Prostate gland (tissue), 2 donors: ENCODE measurements around the gene ROBO2. TPM values are rescaled to one million over a fixed set of nuclear protein-coding genes. Genes with fewer than 3 reads are reported as not detected.

Source experiments
- DNase-seq: peaks from one replicate; pipeline ENCODE4 v3.0.0-alpha.2; 2019; ENCODE audit warnings: low spot score
- H3K27ac ChIP-seq, 2 donors: fragments of 200-600 bp; sonication (generic); 2 replicates each; pipeline ENCODE4 v1.5.1; 2017 to 2019
- H3K27me3 ChIP-seq: fragments of 200-600 bp; sonication (generic); replicated peaks from 2 replicates; pipeline ENCODE4 v1.5.1; 2019; ENCODE audit not compliant: insufficient read depth
- H3K36me3 ChIP-seq, 2 donors: fragments of 200-600 bp; sonication (generic); 1 replicate in 1 of 2; 2 replicates in 1 of 2; pipeline versions ENCODE4 v1.5.1 to v1.8.1; 2017 to 2019
- H3K4me1 ChIP-seq: fragments of 200-600 bp; sonication (generic); replicated peaks from 2 replicates; pipeline ENCODE4 v1.5.1; 2019
- H3K4me3 ChIP-seq, 2 donors: fragments of 200-600 bp; sonication (generic); 2 replicates each; pipeline ENCODE4 v1.5.1; 2017 to 2019
- H3K9me3 ChIP-seq: fragments of 200-600 bp; sonication (generic); 2 replicates; pipeline ENCODE4 v1.5.1; 2017
- POLR2A ChIP-seq: fragments of 450-650 bp; IDR thresholded peaks from one replicate; pipeline ENCODE4 v1.6.1; 2016; ENCODE audit warnings: antibody characterized with exemption, mild to moderate bottlenecking
- POLR2AphosphoS5 ChIP-seq: sonication (generic); formaldehyde crosslinking; IDR thresholded peaks from one replicate; pipeline ENCODE4 v1.6.1; 2017; ENCODE audit warnings: antibody characterized with exemption
- WGBS: methylation state at CpG from one replicate; pipeline ENCODE4 v1.1.5; 2018; 5-methylcytosine and 5-hydroxymethylcytosine counted together
- intact Hi-C: fragments of 100-400 bp; cut with DNase I; formaldehyde crosslinking; loops from one replicate; pipeline ENCODE4 v1.14.2; 2022
- total RNA-seq, 2 donors: library from RNA; depleted of rRNA; stranded (reverse); fragments of >200 nt; gene quantifications; one replicate each; pipeline ENCODE4 v1.1.0, GENCODE V29; 2016
- TF ChIP-seq, protein P1 (sequence below), 4 experiments: fragments of 200-600 bp in 2 of 4; fragments of 450-650 bp in 2 of 4; sonication (generic) in 2 of 4; IDR thresholded peaks; 1 replicate in 3 of 4; 2 replicates in 1 of 4; pipeline ENCODE4 v1.5.1; 2016 to 2019; ENCODE audit warnings: antibody characterized with exemption in 4 of 4, mild to moderate bottlenecking in 2 of 4, moderate library complexity in 2 of 4

ROBO2 gene
- total RNA-seq, 2 donors from 2014 or later: 3.6 to 18.2 TPM

- Histone ChIP-seq H3K27ac (no peak overlapping the region), H3K9me3 (no peaks in the 10 kb centered on the region), H3K4me1 (no peaks in the 10 kb centered on the region), H3K36me3 (no peaks in the 10 kb centered on the region), H3K4me3 (no peak overlapping the region), H3K27me3 (no peaks in the 10 kb centered on the region)
- intact Hi-C loops: no loop called here
- no peak for DNase-seq
- WGBS: 29% methylated on average over 8 of the region's 8 CpGs
- TF ChIP-seq POLR2A (no peak), POLR2AphosphoS5 (no peak)
- TF ChIP-seq, protein P1, sequence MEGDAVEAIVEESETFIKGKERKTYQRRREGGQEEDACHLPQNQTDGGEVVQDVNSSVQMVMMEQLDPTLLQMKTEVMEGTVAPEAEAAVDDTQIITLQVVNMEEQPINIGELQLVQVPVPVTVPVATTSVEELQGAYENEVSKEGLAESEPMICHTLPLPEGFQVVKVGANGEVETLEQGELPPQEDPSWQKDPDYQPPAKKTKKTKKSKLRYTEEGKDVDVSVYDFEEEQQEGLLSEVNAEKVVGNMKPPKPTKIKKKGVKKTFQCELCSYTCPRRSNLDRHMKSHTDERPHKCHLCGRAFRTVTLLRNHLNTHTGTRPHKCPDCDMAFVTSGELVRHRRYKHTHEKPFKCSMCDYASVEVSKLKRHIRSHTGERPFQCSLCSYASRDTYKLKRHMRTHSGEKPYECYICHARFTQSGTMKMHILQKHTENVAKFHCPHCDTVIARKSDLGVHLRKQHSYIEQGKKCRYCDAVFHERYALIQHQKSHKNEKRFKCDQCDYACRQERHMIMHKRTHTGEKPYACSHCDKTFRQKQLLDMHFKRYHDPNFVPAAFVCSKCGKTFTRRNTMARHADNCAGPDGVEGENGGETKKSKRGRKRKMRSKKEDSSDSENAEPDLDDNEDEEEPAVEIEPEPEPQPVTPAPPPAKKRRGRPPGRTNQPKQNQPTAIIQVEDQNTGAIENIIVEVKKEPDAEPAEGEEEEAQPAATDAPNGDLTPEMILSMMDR (IDR thresholded peaks at IDR 0.05): no peak
Measured at GRCh38 chr3:77467702-77468625, 428.1 kb downstream of the ROBO2 start.

DNA sequence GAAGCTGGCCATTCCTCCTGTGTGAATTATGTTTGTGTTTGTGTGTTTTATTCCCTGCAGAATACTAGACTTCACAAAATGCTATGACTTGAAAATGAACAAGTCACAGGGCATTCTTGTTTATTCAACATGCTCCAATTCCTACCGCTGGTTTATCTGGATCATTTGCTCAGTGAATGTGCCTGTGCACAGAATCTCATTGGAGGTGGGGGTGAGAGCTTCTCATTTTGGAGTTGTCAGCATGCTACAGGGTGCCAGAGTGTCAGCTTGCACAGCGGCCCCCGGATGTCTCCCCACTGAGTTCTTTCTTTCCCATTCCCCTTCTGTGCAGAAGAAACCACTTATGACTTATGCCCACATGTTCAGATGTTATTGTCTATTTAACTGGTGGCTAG is 428.7 kb downstream of the ROBO2 start:
- Histone ChIP-seq H3K4me3 (no peak overlapping the region), H3K4me1 (no peaks in the 10 kb centered on the region), H3K9me3 (no peaks in the 10 kb centered on the region), H3K27ac (no peak overlapping the region), H3K36me3 (no peaks in the 10 kb centered on the region), H3K27me3 (no peaks in the 10 kb centered on the region)
- TF ChIP-seq, protein P1 (IDR thresholded peaks at IDR 0.05): no peak
- TF ChIP-seq POLR2A: no peak
- TF ChIP-seq POLR2AphosphoS5: no peak
- intact Hi-C loops: no loop called here
- 59% methylated on average over 3 of the region's 3 CpGs for WGBS
- no peak for DNase-seq

GRCh38 chr3:77475507-77475906 is 435.6 kb downstream of the ROBO2 start:
- no peaks in the 10 kb centered on the region for H3K4me1 ChIP-seq
- no peaks in the 10 kb centered on the region for H3K9me3 ChIP-seq
- 58% methylated on average over 2 of the region's 2 CpGs for WGBS
- TF ChIP-seq, protein P1 (IDR thresholded peaks at IDR 0.05): no peak
- no peak for TF ChIP-seq POLR2AphosphoS5
- TF ChIP-seq POLR2A: no peak
- no peaks in the 10 kb centered on the region for H3K27me3 ChIP-seq
- intact Hi-C loops: no loop called here
- no peak overlapping the region for H3K4me3 ChIP-seq
- no peaks in the 10 kb centered on the region for H3K36me3 ChIP-seq
- no peak overlapping the region for H3K27ac ChIP-seq
- no peak for DNase-seq

- DNase-seq: no peak
- no peaks in the 10 kb centered on the region for H3K4me1 ChIP-seq
- H3K27me3 ChIP-seq: no peaks in the 10 kb centered on the region
- no peak for TF ChIP-seq POLR2A
- TF ChIP-seq, protein P1 (IDR thresholded peaks at IDR 0.05): no peak
- TF ChIP-seq POLR2AphosphoS5: no peak
- intact Hi-C loops: no loop called here
- H3K9me3 ChIP-seq: no peaks in the 10 kb centered on the region
- H3K36me3 ChIP-seq: no peaks in the 10 kb centered on the region
- no peak overlapping the region for H3K4me3 ChIP-seq
- no peak overlapping the region for H3K27ac ChIP-seq
Measured at GRCh38 chr3:77479021-77479420, 439.1 kb downstream of the ROBO2 start.

- Histone ChIP-seq H3K9me3 (no peaks in the 10 kb centered on the region), H3K4me3 (no peak overlapping the region), H3K27ac (no peak overlapping the region), H3K27me3 (no peaks in the 10 kb centered on the region), H3K4me1 (no peaks in the 10 kb centered on the region), H3K36me3 (no peaks in the 10 kb centered on the region)
- intact Hi-C loops: no loop called here
- DNase-seq: no peak
- 68% methylated on average over 1 of the region's 1 CpG for WGBS
- TF ChIP-seq POLR2A: no peak
- TF ChIP-seq, protein P1 (IDR thresholded peaks at IDR 0.05): no peak
- TF ChIP-seq POLR2AphosphoS5: no peak
Measured at GRCh38 chr3:77489216-77489615, 449.3 kb downstream of the ROBO2 start.
